Pancreas (tissue), 10 donors: ENCODE measurements around the gene ZNF683. TPM values are rescaled to one million over a fixed set of nuclear protein-coding genes. Genes with fewer than 3 reads are reported as not detected.

Source experiments
- ATAC-seq, 4 donors: fragments of 200-7000 bp; cut with Tn5 transposase; one replicate each; pipeline versions ENCODE4 v1.8.0 to v1.9.1; 2020; ENCODE audit warnings: mild to moderate bottlenecking in 4 of 4, moderate library complexity in 4 of 4
- DNase-seq, 6 donors: peaks; one replicate each; pipeline ENCODE4 v3.0.0-alpha.2; 2020
- FAIRE-seq: peaks from 2 replicates; lab custom pipeline; 2012; peaks lifted over from hg19 to GRCh38; lab: Jason Lieb, UNC
- H3K27ac ChIP-seq, 4 donors: fragments of 200-600 bp; sonication (generic); 1 replicate in 3 of 4; 2 replicates in 1 of 4; pipeline versions ENCODE4 v1.5.0 to v1.8.0; 2020
- H3K27me3 ChIP-seq, 4 donors: fragments of 200-600 bp; one replicate each; pipeline ENCODE4 v1.8.0; 2021
- H3K36me3 ChIP-seq, 3 donors: fragments of 200-600 bp; sonication (generic) in 1 of 3; one replicate each; pipeline versions ENCODE4 v1.5.0 to v1.8.0; 2020 to 2021
- H3K4me1 ChIP-seq, 3 donors: fragments of 200-600 bp; one replicate each; pipeline ENCODE4 v1.8.0; 2021
- H3K4me3 ChIP-seq, 4 donors: fragments of 200-600 bp; sonication (generic) in 2 of 4; one replicate each; pipeline versions ENCODE4 v1.5.0 to v1.8.0; 2020 to 2021
- H3K9me3 ChIP-seq, 4 donors: fragments of 200-600 bp; one replicate each; pipeline ENCODE4 v1.8.0; 2021
- WGBS, 2 donors: extraction: QIAGEN DNeasy Blood & Tissue Kit; methylation state at CpG; one replicate each; pipeline ENCODE4 v1.1.7; 2013; 5-methylcytosine and 5-hydroxymethylcytosine counted together
- intact Hi-C, 3 donors: fragments of 100-400 bp; cut with DNase I; formaldehyde crosslinking; loops; one replicate each; pipeline versions ENCODE4 v1.11.1 to v1.14.2; 2022
- polyA plus RNA-seq, 2 donors: library from polyadenylated mRNA; stranded (reverse); fragments of 200-250 nt; gene quantifications; one replicate each; pipeline ENCODE4 v1.2.3, GENCODE V29; 2013
- total RNA-seq, 6 donors: library from RNA; stranded (reverse); fragmentation: NEBNext Ultra II Directional in 4 of 6; extraction: Animal tissue kit (Norgen Biotek cat#: 25700) in 4 of 6; gene quantifications; one replicate each; pipeline versions ENCODE4 v1.2.1 to v1.2.4, GENCODE V29; 2021 to 2023
- TF ChIP-seq, protein P1 (sequence below), 4 donors: fragments of 200-600 bp; sonication (generic) in 3 of 4; IDR thresholded peaks; one replicate each; pipeline versions ENCODE4 v1.5.0 to v1.8.0; 2021; ENCODE audit warnings: antibody characterized with exemption in 4 of 4
- donor health status: healthy with polysubstance abuse.
- donor health status: DM: no; HTN: no; CAD: no; lungs with moderate emphysema.
- donor health status: DM: no; HTN: no; CAD: no.
- donor health status: control.
- donor health status: control.
- donor health status: Bipolar disorder and iron deficiency.
- donor health status: DM: yes; HTN: yes; CAD: no.
- donor health status: DM: no; HTN: no; CAD: no.
- donor health status: DM: no; HTN: no; CAD: no.
- donor health status: DM: yes; HTN: yes; CAD: no.

ZNF683 gene
- total and polyA plus RNA-seq, 8 donors: 0.12 to 0.47 (median 0.27) TPM; not detected in 4

DNA sequence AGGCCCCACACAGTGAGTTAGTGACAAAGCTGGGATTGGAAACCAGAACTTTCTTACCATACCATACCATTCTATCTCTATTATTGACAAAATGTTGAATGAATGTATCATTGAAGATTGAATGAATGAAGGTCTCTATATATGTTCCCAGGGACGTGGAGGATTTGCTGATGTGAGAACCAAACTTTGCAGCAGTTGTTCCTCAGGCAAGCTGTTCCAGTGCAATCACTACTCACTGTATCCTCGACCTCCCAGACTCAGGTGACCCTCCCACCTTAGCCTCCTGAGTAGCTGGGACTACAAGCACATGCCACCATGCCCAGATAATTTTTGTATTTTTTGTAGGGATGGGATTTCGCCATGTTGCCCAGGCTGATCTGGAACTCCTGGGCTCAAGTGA is 26.5 kb upstream of the ZNF683 start:
- Histone ChIP-seq H3K9me3 (no peaks in the 10 kb centered on the region), H3K36me3 (no peaks in the 10 kb centered on the region), H3K4me3 (no peak overlapping the region), H3K4me1 (no peaks in the 10 kb centered on the region), H3K27me3 (no peaks in the 10 kb centered on the region), H3K27ac (no peak overlapping the region)
- TF ChIP-seq, protein P1, sequence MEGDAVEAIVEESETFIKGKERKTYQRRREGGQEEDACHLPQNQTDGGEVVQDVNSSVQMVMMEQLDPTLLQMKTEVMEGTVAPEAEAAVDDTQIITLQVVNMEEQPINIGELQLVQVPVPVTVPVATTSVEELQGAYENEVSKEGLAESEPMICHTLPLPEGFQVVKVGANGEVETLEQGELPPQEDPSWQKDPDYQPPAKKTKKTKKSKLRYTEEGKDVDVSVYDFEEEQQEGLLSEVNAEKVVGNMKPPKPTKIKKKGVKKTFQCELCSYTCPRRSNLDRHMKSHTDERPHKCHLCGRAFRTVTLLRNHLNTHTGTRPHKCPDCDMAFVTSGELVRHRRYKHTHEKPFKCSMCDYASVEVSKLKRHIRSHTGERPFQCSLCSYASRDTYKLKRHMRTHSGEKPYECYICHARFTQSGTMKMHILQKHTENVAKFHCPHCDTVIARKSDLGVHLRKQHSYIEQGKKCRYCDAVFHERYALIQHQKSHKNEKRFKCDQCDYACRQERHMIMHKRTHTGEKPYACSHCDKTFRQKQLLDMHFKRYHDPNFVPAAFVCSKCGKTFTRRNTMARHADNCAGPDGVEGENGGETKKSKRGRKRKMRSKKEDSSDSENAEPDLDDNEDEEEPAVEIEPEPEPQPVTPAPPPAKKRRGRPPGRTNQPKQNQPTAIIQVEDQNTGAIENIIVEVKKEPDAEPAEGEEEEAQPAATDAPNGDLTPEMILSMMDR (IDR thresholded peaks at IDR 0.05): no peak
- FAIRE-seq: no peak
- 69 to 71% methylated on average over 3 of the region's 3 CpGs for WGBS, 2 donors
- ATAC-seq: no peak
- no peak for DNase-seq
- intact Hi-C loops: no loop called here

DNA sequence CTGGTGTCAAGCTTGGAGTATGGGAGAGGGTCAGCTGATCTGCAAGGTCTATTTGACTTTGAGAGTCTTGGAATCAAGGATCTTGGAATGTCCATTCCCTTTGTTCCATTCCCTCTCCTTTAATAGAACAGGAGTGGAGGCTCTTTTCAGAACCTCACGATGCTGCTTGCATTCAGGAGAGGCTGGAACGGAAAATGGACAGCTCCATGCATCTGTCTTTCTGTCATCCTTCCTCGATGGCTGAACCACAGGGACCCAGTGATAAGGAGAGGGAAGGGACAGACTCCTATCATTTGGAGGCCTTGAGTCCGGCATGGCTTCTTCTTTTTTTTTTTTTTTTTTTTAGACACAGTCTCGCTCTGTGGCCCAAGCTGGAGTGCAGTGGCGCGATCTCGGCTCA is 23.2 kb upstream of the ZNF683 start:
- ATAC-seq (no peak), FAIRE-seq (no peak), DNase-seq (no peak)
- intact Hi-C loops: no loop called here
- H3K4me3 ChIP-seq: no peak overlapping the region
- no peak overlapping the region for H3K27ac ChIP-seq
- TF ChIP-seq, protein P1 (IDR thresholded peaks at IDR 0.05): no peak
- no peaks in the 10 kb centered on the region for H3K9me3 ChIP-seq
- H3K4me1 ChIP-seq: no peaks in the 10 kb centered on the region
- 75 to 81% methylated on average over 8 of the region's 8 CpGs for WGBS, 2 donors
- no peaks in the 10 kb centered on the region for H3K27me3 ChIP-seq
- H3K36me3 ChIP-seq: no peaks in the 10 kb centered on the region

DNA sequence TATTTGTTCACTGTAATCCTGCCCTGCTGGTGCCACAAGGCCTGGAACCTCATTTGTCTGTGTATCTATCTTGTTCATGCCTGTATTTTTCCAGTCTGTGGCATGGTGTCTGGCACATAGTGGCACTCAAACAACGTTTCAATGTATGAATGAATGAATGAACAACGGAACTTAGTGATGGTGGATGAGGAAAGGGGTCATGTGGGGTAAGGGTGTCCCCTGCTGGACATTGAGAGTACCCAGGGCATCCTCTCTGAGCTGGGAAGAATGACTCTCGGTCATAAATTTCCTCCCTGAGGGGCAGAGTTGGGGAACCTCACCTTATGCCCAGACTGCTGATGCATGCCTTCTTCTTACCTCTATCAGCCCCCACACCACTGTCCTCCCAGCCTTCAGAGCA is 18.9 kb upstream of the ZNF683 start:
- FAIRE-seq (no peak), DNase-seq (no peak), ATAC-seq (peak in 1 of 4 donors; percentile 29)
- intact Hi-C loops: no loop called here
- Histone ChIP-seq H3K9me3 (no peaks in the 10 kb centered on the region), H3K27me3 (no peaks in the 10 kb centered on the region), H3K4me1 (no peaks in the 10 kb centered on the region), H3K4me3 (no peak overlapping the region), H3K27ac (no peak overlapping the region), H3K36me3 (no peaks in the 10 kb centered on the region)
- 8 to 15% methylated on average over 3 of the region's 3 CpGs for WGBS, 2 donors
- TF ChIP-seq, protein P1 (IDR thresholded peaks at IDR 0.05): peak in 1 of 4 donors; percentile 10

DNA sequence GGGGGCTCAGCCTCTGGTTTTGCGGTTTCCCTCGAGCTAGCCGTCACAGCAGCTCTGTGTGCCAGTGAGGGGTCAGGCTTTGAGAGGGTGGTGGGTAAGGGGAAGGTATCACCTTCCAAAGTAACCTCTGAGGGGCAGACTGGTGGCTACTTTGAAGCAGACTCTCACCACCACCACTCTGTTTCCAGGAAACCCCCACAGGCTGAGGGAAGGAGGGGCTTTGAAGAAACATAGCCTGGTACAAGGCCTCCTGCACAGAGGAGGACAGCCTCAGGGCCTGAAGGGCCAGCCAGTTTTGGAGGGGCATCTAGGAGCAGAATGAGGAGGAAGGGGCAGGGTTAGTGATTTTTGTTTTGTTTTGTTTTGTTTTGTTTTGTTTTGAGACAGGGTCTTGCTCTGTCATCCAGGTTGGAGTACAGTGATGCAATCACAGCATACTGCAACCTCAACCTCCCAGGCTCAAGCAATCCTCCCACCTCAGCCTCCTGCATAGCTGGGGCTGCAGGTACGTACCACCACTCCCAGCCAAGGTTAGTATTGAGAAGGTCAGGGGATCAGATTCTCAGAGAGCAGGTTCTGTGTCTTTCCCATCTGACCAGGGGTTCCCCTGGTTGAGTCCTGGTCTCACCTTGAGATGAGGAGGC is 17.2 kb upstream of the ZNF683 start:
- no peak for DNase-seq
- ATAC-seq: no peak
- Histone ChIP-seq H3K4me1 (no peaks in the 10 kb centered on the region), H3K4me3 (no peak overlapping the region), H3K27ac (no peak overlapping the region), H3K9me3 (no peaks in the 10 kb centered on the region), H3K27me3 (no peaks in the 10 kb centered on the region), H3K36me3 (no peaks in the 10 kb centered on the region)
- intact Hi-C loops: no loop called here
- no peak for FAIRE-seq
- TF ChIP-seq, protein P1 (IDR thresholded peaks at IDR 0.05): no peak
- 71 to 72% methylated on average over 4 of the region's 4 CpGs for WGBS, 2 donors

DNA sequence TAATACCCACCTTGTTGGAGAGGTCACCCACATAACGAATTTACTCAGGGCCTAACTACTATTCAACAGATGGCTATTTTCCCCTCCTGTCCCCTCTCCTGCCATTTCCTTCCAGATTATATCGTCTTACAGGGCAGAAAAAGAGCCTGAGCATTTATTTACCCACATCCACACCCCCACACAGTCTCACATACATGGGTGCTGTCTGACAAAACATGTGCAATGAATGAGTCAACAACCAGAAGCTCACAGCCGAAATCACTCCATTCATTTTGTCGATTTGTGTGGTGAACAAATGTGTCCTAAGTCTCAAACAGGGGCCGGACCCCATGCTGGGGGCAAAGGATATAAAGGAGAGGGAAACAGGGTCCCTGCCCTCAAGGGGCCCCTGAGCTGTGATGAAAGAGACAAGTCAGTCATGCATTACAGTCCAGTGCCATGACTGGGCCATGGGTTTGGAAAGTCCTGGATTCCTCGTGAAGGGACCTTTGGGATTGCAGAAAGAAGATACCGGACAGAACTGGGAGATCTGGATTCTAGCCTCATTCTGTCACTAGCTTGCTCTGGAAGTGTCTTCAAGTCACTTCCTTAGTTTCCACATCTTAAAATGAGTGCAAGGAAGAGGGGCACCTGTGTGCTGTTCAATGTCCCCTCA is 16.4 kb upstream of the ZNF683 start:
- intact Hi-C loops: no loop called here
- ATAC-seq: no peak
- DNase-seq: no peak
- no peak for FAIRE-seq
- Histone ChIP-seq H3K27ac (no peak overlapping the region), H3K36me3 (no peaks in the 10 kb centered on the region), H3K27me3 (no peaks in the 10 kb centered on the region), H3K9me3 (no peaks in the 10 kb centered on the region), H3K4me1 (no peaks in the 10 kb centered on the region), H3K4me3 (no peak overlapping the region)
- 63 to 75% methylated on average over 7 of the region's 7 CpGs for WGBS, 2 donors
- TF ChIP-seq, protein P1 (IDR thresholded peaks at IDR 0.05): no peak
